GM12864 (cell line): Measurements from ENCODE around the gene PARP11.
A peak's percentile ranks its signal among the peaks of the same experiment; 100 is the strongest.

Experiments used
- DNase-seq: peaks from one replicate; pipeline ENCODE4 v3.0.0-alpha.2; 2011; ENCODE audit warnings: low read depth
- H3K4me3 ChIP-seq: 2 replicates; pipeline ENCODE4 v1.5.1; 2011; ENCODE audit warnings: mild to moderate bottlenecking, low read depth, low read length, control low read depth
- TF ChIP-seq, protein P1 (sequence below): IDR thresholded peaks from 2 replicates; pipeline ENCODE4 v1.5.1; 2011; ENCODE audit warnings: low read depth, mild to moderate bottlenecking, moderate library complexity, low read length, control low read depth, inconsistent platforms; ENCODE audit errors: missing control alignments

Gene PARP11

DNA sequence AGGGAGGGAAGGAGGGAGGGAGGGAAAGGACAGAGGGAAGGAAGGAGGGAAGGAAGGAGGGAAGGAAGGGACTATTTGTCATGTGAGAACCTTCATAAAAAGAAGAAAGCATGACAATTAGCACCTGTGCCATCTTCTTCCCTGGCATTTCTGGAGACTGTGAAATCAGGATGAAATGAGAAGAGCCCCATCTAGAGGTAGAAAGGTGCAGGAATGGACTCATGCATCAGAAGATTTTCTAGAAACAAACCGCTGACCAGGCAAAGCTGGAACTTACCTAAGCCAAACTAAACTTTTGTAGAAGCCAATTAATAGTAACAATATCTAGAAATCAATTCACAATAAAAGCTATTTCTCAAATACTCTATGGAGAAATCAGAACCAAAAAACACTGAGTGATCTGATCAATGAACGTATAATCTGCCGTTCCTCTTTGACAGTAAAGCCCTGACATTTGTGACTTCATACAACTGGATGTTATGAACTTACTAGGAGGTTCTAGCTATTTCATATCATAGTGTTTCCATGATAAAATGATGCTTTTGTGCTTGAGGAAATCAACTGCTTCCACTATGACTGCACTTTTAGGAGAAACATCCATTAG lies 95.9 kb downstream of the PARP11 start:
- TF ChIP-seq, protein P1, sequence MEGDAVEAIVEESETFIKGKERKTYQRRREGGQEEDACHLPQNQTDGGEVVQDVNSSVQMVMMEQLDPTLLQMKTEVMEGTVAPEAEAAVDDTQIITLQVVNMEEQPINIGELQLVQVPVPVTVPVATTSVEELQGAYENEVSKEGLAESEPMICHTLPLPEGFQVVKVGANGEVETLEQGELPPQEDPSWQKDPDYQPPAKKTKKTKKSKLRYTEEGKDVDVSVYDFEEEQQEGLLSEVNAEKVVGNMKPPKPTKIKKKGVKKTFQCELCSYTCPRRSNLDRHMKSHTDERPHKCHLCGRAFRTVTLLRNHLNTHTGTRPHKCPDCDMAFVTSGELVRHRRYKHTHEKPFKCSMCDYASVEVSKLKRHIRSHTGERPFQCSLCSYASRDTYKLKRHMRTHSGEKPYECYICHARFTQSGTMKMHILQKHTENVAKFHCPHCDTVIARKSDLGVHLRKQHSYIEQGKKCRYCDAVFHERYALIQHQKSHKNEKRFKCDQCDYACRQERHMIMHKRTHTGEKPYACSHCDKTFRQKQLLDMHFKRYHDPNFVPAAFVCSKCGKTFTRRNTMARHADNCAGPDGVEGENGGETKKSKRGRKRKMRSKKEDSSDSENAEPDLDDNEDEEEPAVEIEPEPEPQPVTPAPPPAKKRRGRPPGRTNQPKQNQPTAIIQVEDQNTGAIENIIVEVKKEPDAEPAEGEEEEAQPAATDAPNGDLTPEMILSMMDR, result peak; percentile 67
- DNase-seq, result no peak
- no peak overlapping the region for H3K4me3 ChIP-seq

DNA sequence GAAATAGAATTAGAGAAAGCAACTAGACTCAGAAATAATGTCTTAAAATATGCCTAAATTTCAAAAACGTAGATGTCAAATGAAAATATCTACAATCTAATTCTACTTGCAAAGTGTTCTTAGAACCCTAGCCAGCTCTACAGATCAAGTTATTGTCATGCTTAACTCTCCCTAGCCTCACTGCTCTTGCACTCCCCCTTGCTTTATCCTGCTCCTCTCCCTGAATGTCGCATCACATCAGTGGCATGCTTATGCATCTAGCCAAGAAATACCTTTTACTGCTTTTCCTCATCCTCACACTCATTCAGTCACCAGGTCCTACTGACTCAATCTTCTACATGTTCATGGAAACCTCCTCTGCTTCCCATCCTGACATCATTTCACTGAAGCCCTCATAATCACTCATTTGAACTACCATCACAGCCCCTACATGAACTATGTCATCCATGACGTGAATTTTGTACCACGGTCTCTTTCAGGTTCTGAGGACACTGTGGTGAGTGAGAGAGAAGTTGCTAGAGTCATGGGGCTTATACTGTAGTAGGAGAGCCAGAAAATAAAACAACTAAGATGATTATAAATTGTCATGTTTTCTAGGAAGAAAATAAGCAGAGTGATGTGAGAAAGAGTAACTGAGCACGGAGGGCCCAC lies 97.7 kb downstream of the PARP11 start:
- DNase-seq, result no peak
- TF ChIP-seq, protein P1, result no peak
- H3K4me3 ChIP-seq, result no peak overlapping the region

DNA sequence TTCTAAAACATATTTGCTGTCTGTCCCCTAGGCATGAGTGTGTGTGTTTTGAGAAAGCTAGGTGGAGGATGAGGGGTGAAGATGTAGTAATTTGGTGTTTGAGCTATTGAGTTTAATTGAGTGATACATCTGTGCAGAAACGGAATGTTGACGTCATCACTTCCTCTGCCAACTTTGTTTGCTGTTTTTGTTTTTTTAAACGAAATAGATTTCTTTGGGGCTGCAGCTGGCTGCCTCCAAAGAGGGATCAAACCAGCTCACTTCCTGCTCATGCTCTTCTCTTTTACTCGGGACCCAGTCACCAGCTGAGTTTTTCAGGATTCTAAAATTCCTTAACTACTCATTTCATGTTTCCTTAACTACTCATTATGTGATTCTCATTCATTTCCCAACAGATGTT lies 100.8 kb downstream of the PARP11 start:
- no peak for DNase-seq
- no peak overlapping the region for H3K4me3 ChIP-seq
- TF ChIP-seq, protein P1, result no peak

DNA sequence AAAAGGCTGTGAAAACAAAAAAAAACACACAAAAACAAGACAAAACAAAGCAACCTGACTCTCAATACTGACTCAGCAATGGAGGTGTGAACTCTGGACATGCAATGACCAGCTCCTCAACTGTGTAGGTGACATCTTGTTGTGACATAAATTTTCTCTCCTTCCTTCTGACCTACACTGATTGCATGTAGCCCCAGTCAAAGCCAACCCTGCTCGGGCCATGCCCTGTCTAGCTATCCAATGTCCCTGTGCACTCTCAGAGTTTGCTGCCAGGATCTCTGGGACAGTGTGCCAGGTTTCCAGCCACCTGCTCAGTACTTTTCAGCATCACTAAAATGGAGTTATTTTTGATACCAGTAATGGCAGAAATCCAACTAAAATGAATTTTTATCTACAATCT lies 101.3 kb downstream of the PARP11 start:
- TF ChIP-seq, protein P1, result no peak
- no peak for DNase-seq
- H3K4me3 ChIP-seq, result no peak overlapping the region

DNA sequence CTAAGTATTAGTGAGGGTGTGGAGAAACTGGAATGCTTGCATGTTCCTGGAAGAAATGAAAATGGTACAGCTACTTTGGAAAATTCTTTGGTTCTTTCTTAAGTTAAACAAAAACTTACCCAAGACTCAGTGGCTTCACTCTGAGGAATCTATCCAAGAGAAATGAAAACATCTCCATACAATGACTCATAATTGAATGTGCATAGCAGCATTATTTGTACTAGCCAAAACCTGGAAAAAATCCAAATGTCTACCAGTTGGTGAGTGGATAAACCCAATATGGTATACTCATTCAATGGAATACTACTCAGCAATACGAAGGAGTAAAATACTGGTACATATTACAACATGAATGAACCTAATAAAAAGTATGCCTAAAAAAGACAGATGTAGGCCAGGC lies 102.3 kb downstream of the PARP11 start:
- no peak for DNase-seq
- H3K4me3 ChIP-seq, result no peak overlapping the region
- TF ChIP-seq, protein P1, result no peak

DNA sequence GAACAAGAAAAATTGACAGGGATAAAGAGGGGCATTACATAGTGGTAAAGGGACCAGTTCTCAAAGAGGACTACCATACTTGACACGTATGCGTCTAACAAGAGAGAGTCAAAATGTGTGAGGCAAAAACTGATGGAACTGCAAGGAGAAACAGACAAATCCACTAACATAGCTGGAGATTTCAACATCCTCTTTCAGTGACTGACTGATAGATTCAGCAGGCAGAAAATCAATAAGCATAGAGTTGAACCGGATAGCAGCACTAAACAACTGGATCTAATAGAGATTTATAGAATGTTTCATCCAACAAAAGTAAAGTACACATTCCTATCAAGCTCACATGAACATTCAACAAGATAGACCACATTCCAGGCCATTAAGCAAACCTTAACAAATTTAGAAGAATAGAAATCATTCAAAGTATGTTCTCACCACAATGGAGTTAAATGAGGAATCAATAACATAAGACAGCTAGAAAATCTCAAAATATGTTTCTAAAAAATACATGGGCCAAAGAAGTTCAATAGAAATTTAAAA lies 104.2 kb downstream of the PARP11 start:
- TF ChIP-seq, protein P1, result no peak
- H3K4me3 ChIP-seq, result no peak overlapping the region
- DNase-seq, result no peak
